ENCODE data around the gene ZNF629.
"Not testable (repeated sequence)": the region's sequence is repeated elsewhere in the genome, so short reads cannot be mapped to it uniquely, and the experiment has no call there.

The ZNF629 gene

GRCh38 chr16:30786936-30787612, at the start of gene ZNF629:
ZNF629 (minus strand) TSS chr16:30787205; CDS start chr16:30784482, 2,723 bp downstream.
- DNase-seq (ENCODE audit: low read depth) = no peak

- no peak for DNase-seq (ENCODE audit: low read depth)
Measured at GRCh38 chr16:30834130-30834740, 47.2 kb upstream of the ZNF629 start.

GRCh38 chr16:30830072-30830417, 43.0 kb upstream of the ZNF629 start:
- DNase-seq (ENCODE audit: low read depth) = no peak

GRCh38 chr16:30829130-30830071, 42.4 kb upstream of the ZNF629 start:
- no peak for DNase-seq (ENCODE audit: low read depth)

GRCh38 chr16:30821891-30822290, 34.9 kb upstream of the ZNF629 start:
- no peak for DNase-seq (ENCODE audit: low read depth)

GRCh38 chr16:30821441-30821840, 34.4 kb upstream of the ZNF629 start:
- not testable (repeated sequence) for DNase-seq (ENCODE audit: low read depth)

GRCh38 chr16:30820952-30821421, 34.0 kb upstream of the ZNF629 start:
- no peak for DNase-seq (ENCODE audit: low read depth)

GRCh38 chr16:30816769-30817168, 29.8 kb upstream of the ZNF629 start:
- DNase-seq (ENCODE audit: low read depth) = no peak

- no peak for DNase-seq (ENCODE audit: low read depth)
Measured at GRCh38 chr16:30813821-30814189, 26.8 kb upstream of the ZNF629 start.

GRCh38 chr16:30809675-30810074, 22.7 kb upstream of the ZNF629 start:
- DNase-seq (ENCODE audit: low read depth) = not testable (repeated sequence)

GRCh38 chr16:30808890-30809426, 22.0 kb upstream of the ZNF629 start:
- not testable (repeated sequence) for DNase-seq (ENCODE audit: low read depth)

- DNase-seq (ENCODE audit: low read depth) = no peak
Measured at GRCh38 chr16:30808146-30808545, 21.1 kb upstream of the ZNF629 start.

GRCh38 chr16:30805370-30806169, 18.6 kb upstream of the ZNF629 start:
- DNase-seq (ENCODE audit: low read depth) = peak; percentile 27

GRCh38 chr16:30805056-30805369, 18.0 kb upstream of the ZNF629 start:
- DNase-seq (ENCODE audit: low read depth) = no peak

- no peak for DNase-seq (ENCODE audit: low read depth)
Measured at GRCh38 chr16:30802936-30803335, 15.9 kb upstream of the ZNF629 start.

- DNase-seq (ENCODE audit: low read depth) = no peak
Measured at GRCh38 chr16:30797670-30798309, 10.8 kb upstream of the ZNF629 start.

- no peak for DNase-seq (ENCODE audit: low read depth)
Measured at GRCh38 chr16:30794634-30795033, 7.6 kb upstream of the ZNF629 start.

- DNase-seq (ENCODE audit: low read depth) = no peak
Measured at GRCh38 chr16:30793508-30794069, 6.6 kb upstream of the ZNF629 start.

GRCh38 chr16:30787613-30788378, 791 bp upstream of the ZNF629 start:
- DNase-seq (ENCODE audit: low read depth) = no peak
